ENCODE results near the gene DDX20. TPM values are rescaled to one million over a fixed set of nuclear protein-coding genes. Genes with fewer than 3 reads are reported as not detected.

DDX20 gene
- polyA plus RNA-seq, 1 donor from 2014 or later: 26.5 TPM

- Histone ChIP-seq H3K9me2 (ENCODE audit: insufficient read depth, low read length) (no peaks in the 10 kb centered on the region), H3K27ac (ENCODE audit: low read length) (no peak overlapping the region), H4K20me1 (ENCODE audit: insufficient read depth) (no peaks in the 10 kb centered on the region), H3K4me2 (ENCODE audit: low read length) (no peak overlapping the region), H3K79me2 (replicated peaks; ENCODE audit: insufficient read depth, low read length) (no peaks in the 10 kb centered on the region), H2AFZ (ENCODE audit: low read depth, low read length) (no peak overlapping the region), H3K4me3 (ENCODE audit: low read length) (no peak overlapping the region), H3F3A (ENCODE audit: insufficient read depth, low read length, poor library complexity, severe bottlenecking) (no peaks in the 10 kb centered on the region), H3K27me3 (ENCODE audit: insufficient read depth, low read depth, low read length) (no peaks in the 10 kb centered on the region), H3K9me3 (ENCODE audit: low read length) (no peaks in the 10 kb centered on the region), H3K36me3 (ENCODE audit: insufficient read depth, low read length) (no peaks in the 10 kb centered on the region), H3K9ac (ENCODE audit: low read length) (no peak overlapping the region)
- TF ChIP-seq MXI1 (conservative IDR thresholded peaks at IDR 0.05; ENCODE audit: poor library complexity, severe bottlenecking) (no peak), CTCF (IDR thresholded peaks at IDR 0.05; ENCODE audit: poor library complexity, severe bottlenecking) (no peak), REST (IDR thresholded peaks at IDR 0.05; ENCODE audit: borderline replicate concordance) (no peak), EZH2 (IDR thresholded peaks at IDR 0.05; ENCODE audit: borderline replicate concordance, insufficient read depth, low read length, poor library complexity, severe bottlenecking) (no peak), EP300 (conservative IDR thresholded peaks at IDR 0.05; ENCODE audit: poor library complexity, severe bottlenecking) (no peak), TAF1 (IDR thresholded peaks at IDR 0.05; ENCODE audit: low read depth) (no peak), SMC3 (conservative IDR thresholded peaks at IDR 0.05; ENCODE audit: poor library complexity) (no peak), POLR2AphosphoS5 (IDR thresholded peaks at IDR 0.05) (no peak), RAD21 (conservative IDR thresholded peaks at IDR 0.05) (no peak)
These were observed 48.2 kb downstream of the DDX20 start for GRCh38 chr1:111803951-111804350.

GRCh38 chr1:111804776-111805175, 49.1 kb downstream of the DDX20 start:
- Histone ChIP-seq H3K4me3 (ENCODE audit: low read length) (no peak overlapping the region), H2AFZ (ENCODE audit: low read depth, low read length) (no peak overlapping the region), H3K27me3 (ENCODE audit: insufficient read depth, low read depth, low read length) (no peaks in the 10 kb centered on the region), H3K79me2 (replicated peaks; ENCODE audit: insufficient read depth, low read length) (no peaks in the 10 kb centered on the region), H3K9me2 (ENCODE audit: insufficient read depth, low read length) (no peaks in the 10 kb centered on the region), H3K9me3 (ENCODE audit: low read length) (no peaks in the 10 kb centered on the region), H3K9ac (ENCODE audit: low read length) (no peak overlapping the region), H3K4me2 (ENCODE audit: low read length) (no peak overlapping the region), H4K20me1 (ENCODE audit: insufficient read depth) (no peaks in the 10 kb centered on the region), H3K27ac (ENCODE audit: low read length) (no peak overlapping the region), H3F3A (ENCODE audit: insufficient read depth, low read length, poor library complexity, severe bottlenecking) (no peaks in the 10 kb centered on the region), H3K36me3 (ENCODE audit: insufficient read depth, low read length) (no peaks in the 10 kb centered on the region)
- TF ChIP-seq TAF1 (IDR thresholded peaks at IDR 0.05; ENCODE audit: low read depth) (no peak), EZH2 (IDR thresholded peaks at IDR 0.05; ENCODE audit: borderline replicate concordance, insufficient read depth, low read length, poor library complexity, severe bottlenecking) (no peak)

GRCh38 chr1:111805251-111805650, 49.5 kb downstream of the DDX20 start:
- no peaks in the 10 kb centered on the region for H3K9me2 ChIP-seq (ENCODE audit: insufficient read depth, low read length)
- TF ChIP-seq SMC3 (conservative IDR thresholded peaks at IDR 0.05; ENCODE audit: poor library complexity) (no peak), EP300 (conservative IDR thresholded peaks at IDR 0.05; ENCODE audit: poor library complexity, severe bottlenecking) (no peak), MXI1 (conservative IDR thresholded peaks at IDR 0.05; ENCODE audit: poor library complexity, severe bottlenecking) (no peak), CTCF (IDR thresholded peaks at IDR 0.05; ENCODE audit: poor library complexity, severe bottlenecking) (no peak), REST (IDR thresholded peaks at IDR 0.05; ENCODE audit: borderline replicate concordance) (no peak), RAD21 (conservative IDR thresholded peaks at IDR 0.05) (no peak), EZH2 (IDR thresholded peaks at IDR 0.05; ENCODE audit: borderline replicate concordance, insufficient read depth, low read length, poor library complexity, severe bottlenecking) (no peak), TAF1 (IDR thresholded peaks at IDR 0.05; ENCODE audit: low read depth) (no peak)
- H3K4me3 ChIP-seq (ENCODE audit: low read length): no peak overlapping the region
- H2AFZ ChIP-seq (ENCODE audit: low read depth, low read length): no peak overlapping the region
- H3K27me3 ChIP-seq (ENCODE audit: insufficient read depth, low read depth, low read length): no peaks in the 10 kb centered on the region
- no peaks in the 10 kb centered on the region for H3K79me2 ChIP-seq (replicated peaks; ENCODE audit: insufficient read depth, low read length)
- H4K20me1 ChIP-seq (ENCODE audit: insufficient read depth): no peaks in the 10 kb centered on the region
- no peak overlapping the region for H3K9ac ChIP-seq (ENCODE audit: low read length)
- no peak overlapping the region for H3K27ac ChIP-seq (ENCODE audit: low read length)
- no peaks in the 10 kb centered on the region for H3K36me3 ChIP-seq (ENCODE audit: insufficient read depth, low read length)
- H3K9me3 ChIP-seq (ENCODE audit: low read length): no peaks in the 10 kb centered on the region
- H3F3A ChIP-seq (ENCODE audit: insufficient read depth, low read length, poor library complexity, severe bottlenecking): no peaks in the 10 kb centered on the region
- H3K4me2 ChIP-seq (ENCODE audit: low read length): no peak overlapping the region

Measured in neural cell (in vitro differentiated cells).